COR-L47 (cell line): ENCODE data around the gene CSH2.
A peak's percentile ranks its signal among the peaks of the same experiment; 100 is the strongest.
"Not testable (repeated sequence)": the region's sequence is repeated elsewhere in the genome, so short reads cannot be mapped to it uniquely, and the experiment has no call there.

ENCODE experiments used
- DNase-seq: peaks from one replicate; lab custom pipeline; 2025; lab: John Stamatoyannopoulos, UW

Gene CSH2

GRCh38 chr17:63855185-63855584 is 18.3 kb downstream of the CSH2 start:
- DNase-seq: no peak

GRCh38 chr17:63854709-63855108 is 18.8 kb downstream of the CSH2 start:
- no peak for DNase-seq

GRCh38 chr17:63853260-63853659 is 20.2 kb downstream of the CSH2 start:
- DNase-seq: no peak

GRCh38 chr17:63850401-63850800 is 23.1 kb downstream of the CSH2 start:
- DNase-seq: no peak

GRCh38 chr17:63848834-63849689 is 24.4 kb downstream of the CSH2 start:
- DNase-seq: peak; percentile 8

GRCh38 chr17:63847525-63848249 is 25.8 kb downstream of the CSH2 start:
- no peak for DNase-seq

- DNase-seq: no peak
Observed at GRCh38 chr17:63845509-63845908, 28.0 kb downstream of the CSH2 start.

GRCh38 chr17:63843910-63844677 is 29.4 kb downstream of the CSH2 start:
- no peak for DNase-seq

- not testable (repeated sequence) for DNase-seq
Observed at GRCh38 chr17:63843387-63843888, 30.0 kb downstream of the CSH2 start.

GRCh38 chr17:63842540-63843386 is 30.7 kb downstream of the CSH2 start, which contains the start of gene SMARCD2:
SMARCD2 (minus strand) TSS chr17:63842685; CDS start chr17:63842674, 11 bp downstream.
- DNase-seq: peak; percentile 100

- no peak for DNase-seq
Observed at GRCh38 chr17:63842173-63842539, 31.3 kb downstream of the CSH2 start.

- DNase-seq: peak; percentile 13
Observed at GRCh38 chr17:63841350-63842172, 31.9 kb downstream of the CSH2 start.

- DNase-seq: no peak
Observed at GRCh38 chr17:63840591-63841349, 32.7 kb downstream of the CSH2 start.

GRCh38 chr17:63838631-63839171 is 34.8 kb downstream of the CSH2 start:
- peak; percentile 8 for DNase-seq

- DNase-seq: no peak
Observed at GRCh38 chr17:63837962-63838600, 35.4 kb downstream of the CSH2 start.

- no peak for DNase-seq
Observed at GRCh38 chr17:63837480-63837879, 36.0 kb downstream of the CSH2 start.

GRCh38 chr17:63836811-63837210 is 36.7 kb downstream of the CSH2 start:
- DNase-seq: no peak

GRCh38 chr17:63835167-63835720 is 38.2 kb downstream of the CSH2 start:
- no peak for DNase-seq
